HUDEP-2 (cell line): ENCODE results near the gene LCN10.

Experiments used
- DNase-seq, 76 experiments: peaks; one replicate each; lab custom pipeline; 2025; ENCODE audit not compliant: unreplicated experiment in 76 of 76; lab: John Stamatoyannopoulos, UW

Gene LCN10

GRCh38 chr9:136740971-136741882 is 1.5 kb downstream of the LCN10 start:
- DNase-seq = peak in 58 of 76 experiments; percentile 14 to 80 (median 47)

- DNase-seq = no peak
These were observed 2.2 kb downstream of the LCN10 start for GRCh38 chr9:136740491-136740890.

- no peak for DNase-seq
These were observed 2.7 kb downstream of the LCN10 start for GRCh38 chr9:136740069-136740468.

GRCh38 chr9:136739509-136739908 is 3.2 kb downstream of the LCN10 start:
- DNase-seq = no peak

- DNase-seq = no peak
These were observed 3.8 kb downstream of the LCN10 start for GRCh38 chr9:136738960-136739359.

- no peak for DNase-seq
These were observed 6.8 kb downstream of the LCN10 start for GRCh38 chr9:136735812-136736480.

- DNase-seq = no peak
These were observed 7.8 kb downstream of the LCN10 start for GRCh38 chr9:136734837-136735496.

- no peak for DNase-seq
These were observed 9.1 kb downstream of the LCN10 start for GRCh38 chr9:136733611-136734010.

GRCh38 chr9:136732444-136733178 is 10.1 kb downstream of the LCN10 start:
- DNase-seq = no peak

GRCh38 chr9:136729926-136730325 is 12.8 kb downstream of the LCN10 start:
- DNase-seq = no peak

- DNase-seq = peak in 70 of 76 experiments; percentile 9 to 81 (median 64)
These were observed 13.6 kb downstream of the LCN10 start for GRCh38 chr9:136729144-136729543.

GRCh38 chr9:136728548-136729123 is 14.1 kb downstream of the LCN10 start:
- peak in 10 of 76 experiments; percentile 30 to 77 (median 54) for DNase-seq

GRCh38 chr9:136728080-136728547 is 14.6 kb downstream of the LCN10 start:
- DNase-seq = peak in 73 of 76 experiments; percentile 38 to 91 (median 80)

- peak in 55 of 76 experiments; percentile 10 to 68 (median 42) for DNase-seq
These were observed 16.0 kb downstream of the LCN10 start for GRCh38 chr9:136726631-136727191.

- no peak for DNase-seq
These were observed 16.6 kb downstream of the LCN10 start for GRCh38 chr9:136726118-136726517.

GRCh38 chr9:136725612-136726011 is 17.1 kb downstream of the LCN10 start:
- DNase-seq = no peak

- DNase-seq = no peak
These were observed 18.0 kb downstream of the LCN10 start for GRCh38 chr9:136724772-136725171.

- no peak for DNase-seq
These were observed 18.8 kb downstream of the LCN10 start for GRCh38 chr9:136723989-136724388.

GRCh38 chr9:136723362-136723976 is 19.3 kb downstream of the LCN10 start:
- DNase-seq = peak in 2 of 76 experiments; percentile 8 to 19
